ENCODE measurements around the gene DFFB. TPM values are rescaled to one million over a fixed set of nuclear protein-coding genes. Genes with fewer than 3 reads are reported as not detected.

DFFB gene
- total and polyA plus RNA-seq, 2 of the 4 experiments (the other 2 are of a cell fraction) = 6.5 to 7.3 TPM

- ChIA-PET CTCF (no interaction called here), POLR2A (ENCODE audit: unreplicated experiment) (no interaction called here)
- 90% methylated on average over 6 of the region's 16 CpGs; no CpG with 5 or more reads in 1 of the 2 experiments for WGBS, 2 experiments (ENCODE audit: extremely low coverage in 2 of 2, insufficient read length in 1 of 2)
- BruUV-seq (replicated peaks) = no TSS peak
- Histone ChIP-seq H3K4me2 (ENCODE audit: low read depth, low read length) (no peak overlapping the region), H2AK9ac (replicated peaks; ENCODE audit: low read depth, low read length, poor library complexity) (no peak overlapping the region), H3K9me1 (ENCODE audit: insufficient read depth, low read length) (no peaks in the 10 kb centered on the region), H3K79me1 (ENCODE audit: low read depth in 1 of 2, low read length in 2 of 2) (no peaks in the 10 kb centered on the region), H3K56ac (ENCODE audit: extremely low read depth, insufficient read depth, low read length) (no peak overlapping the region), H2BK5ac (ENCODE audit: low read depth, low read length, poor library complexity, severe bottlenecking) (no peak overlapping the region), H3K9me3 (ENCODE audit: control insufficient read depth, insufficient read depth, low read length) (peaks cover 10% of the 10 kb centered on the region), H3K9ac (ENCODE audit: low read depth, low read length) (no peak overlapping the region), H4K20me1 (ENCODE audit: insufficient read depth, low read length) (no peaks in the 10 kb centered on the region), H3K4me1 (ENCODE audit: control insufficient read depth, insufficient read depth, low read length) (no peaks in the 10 kb centered on the region), H3K27ac (ENCODE audit: insufficient read depth, low read length) (no peak overlapping the region), H3K23ac (ENCODE audit: low read depth, low read length) (no peak overlapping the region), H2BK120ac (ENCODE audit: low read depth, low read length) (no peak overlapping the region), H4K5ac (ENCODE audit: low read depth, low read length) (no peak overlapping the region), H3K18ac (ENCODE audit: low read depth, low read length) (no peak overlapping the region), H3K4me3 (ENCODE audit: insufficient read depth, low read depth, low read length) (no peak overlapping the region), H2BK15ac (ENCODE audit: low read depth, low read length) (no peak overlapping the region), H4K8ac (ENCODE audit: low read depth in 2 of 2, low read length in 2 of 2) (no peak overlapping the region), H3K27me3 (ENCODE audit: control insufficient read depth, insufficient read depth, low read length) (no peaks in the 10 kb centered on the region), H2AK5ac (ENCODE audit: low read depth, low read length) (no peak overlapping the region), H2BK20ac (ENCODE audit: low read depth, low read length) (no peak overlapping the region), H4K91ac (ENCODE audit: insufficient read depth, low read depth, low read length) (no peak overlapping the region), H3K4ac (ENCODE audit: low read depth, low read length) (no peak overlapping the region), H3K14ac (replicated peaks; ENCODE audit: low read depth, low read length) (no peak overlapping the region), H2AFZ (replicated peaks; ENCODE audit: low read length, poor library complexity) (no peak overlapping the region), H3K36me3 (ENCODE audit: control insufficient read depth, insufficient read depth, low read length) (peaks cover 34% of the 10 kb centered on the region)
- ATAC-seq (ENCODE audit: low read depth) (no peak), DNase-seq (no peak)
- TF ChIP-seq MAFK (IDR thresholded peaks at IDR 0.05; ENCODE audit: low read depth, low read length) (no peak), RCOR1 (IDR thresholded peaks at IDR 0.05; ENCODE audit: insufficient replicate concordance, low read length) (no peak), CHD1 (IDR thresholded peaks at IDR 0.05; ENCODE audit: low read depth, low read length) (no peak), MAZ (IDR thresholded peaks at IDR 0.05; ENCODE audit: borderline replicate concordance, low read depth, low read length) (no peak), SMC3 (IDR thresholded peaks at IDR 0.05; ENCODE audit: low read depth, low read length) (no peak), CTCF (conservative IDR thresholded peaks at IDR 0.05; ENCODE audit: low read depth, low read length) (no peak), CEBPB (IDR thresholded peaks at IDR 0.05; ENCODE audit: low read depth, low read length) (no peak), BHLHE40 (IDR thresholded peaks at IDR 0.05; ENCODE audit: low read depth, low read length) (no peak), NFE2L2 (IDR thresholded peaks at IDR 0.05; ENCODE audit: low read depth, low read length) (no peak), USF2 (IDR thresholded peaks at IDR 0.05; ENCODE audit: low read depth, low read length) (no peak), RAD21 (IDR thresholded peaks at IDR 0.05; ENCODE audit: low read length) (no peak), MXI1 (IDR thresholded peaks at IDR 0.05; ENCODE audit: borderline replicate concordance, low read depth, low read length) (no peak), ELK1 (IDR thresholded peaks at IDR 0.05; ENCODE audit: borderline replicate concordance, low read depth, low read length) (no peak)
- dilution Hi-C loops (cut with HindIII; ENCODE audit: low sequenced_read_pairs, unreplicated experiment) (no loop called here), intact Hi-C loops (cut with micrococcal nuclease) (no loop called here), in situ Hi-C loops (cut with MboI; ENCODE audit: low sequenced_read_pairs) (no loop called here)
These were observed 19.4 kb downstream of the DFFB start for GRCh38 chr1:3876716-3877115.
